Measurements from ENCODE around the gene SYT9.

Gene SYT9

DNA sequence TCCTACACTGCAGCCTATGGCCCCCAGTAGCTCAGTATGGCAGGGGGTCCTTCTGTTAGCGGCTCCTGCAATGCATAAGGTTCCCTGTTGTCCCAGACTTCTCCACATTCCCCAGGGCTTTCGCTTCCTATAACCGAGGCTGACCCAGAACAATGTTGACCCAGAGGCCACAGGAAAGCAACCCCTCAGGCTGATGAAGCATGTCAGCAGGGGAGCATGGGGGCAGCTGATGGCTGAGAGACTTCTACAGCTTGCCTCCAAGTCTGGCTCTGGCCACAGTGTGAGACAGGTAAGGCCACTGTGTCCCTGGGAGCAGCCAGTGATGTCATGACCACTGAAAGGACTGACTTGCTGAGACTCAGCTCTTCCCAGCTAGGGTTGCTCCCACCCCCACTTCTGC, 249.5 kb downstream of the SYT9 start:
- Histone ChIP-seq H3K4me3 (ENCODE audit: low read depth in 1 of 2, low read length in 1 of 2) (no peak overlapping the region), H3K27ac (no peak overlapping the region), H3K4me1 (ENCODE audit: control insufficient read depth in 1 of 2, insufficient read depth in 1 of 2, low read depth in 1 of 2, low read length in 1 of 2) (peaks cover 0 to 14% of the 10 kb centered on the region in 2 experiments), H3K36me3 (no peaks in the 10 kb centered on the region), H3K27me3 (no peaks in the 10 kb centered on the region), H3K9me3 (no peaks in the 10 kb centered on the region)
- TF ChIP-seq CTCF (IDR thresholded peaks at IDR 0.05) = no peak

DNA sequence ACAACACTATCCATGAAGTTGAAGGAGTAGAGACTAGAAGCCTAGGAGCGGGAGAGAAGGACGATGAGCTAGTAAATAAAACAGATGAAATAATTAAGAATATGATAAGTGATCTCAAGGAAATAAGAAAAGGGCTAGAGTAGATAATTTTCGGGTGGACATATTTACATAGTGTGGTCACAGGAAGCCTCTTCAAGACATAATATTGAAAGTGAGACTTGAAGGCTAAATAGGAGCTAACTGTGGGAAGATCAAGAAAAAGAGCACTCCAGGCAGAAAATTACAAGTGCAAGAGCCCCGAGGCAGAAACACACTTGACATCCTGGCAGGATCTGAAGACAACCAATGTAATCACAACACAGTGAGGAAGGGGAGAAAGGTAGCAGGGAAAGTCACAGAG, 250.2 kb downstream of the SYT9 start:
- Histone ChIP-seq H3K9me3 (no peaks in the 10 kb centered on the region), H3K27me3 (no peaks in the 10 kb centered on the region), H3K27ac (no peak overlapping the region), H3K4me1 (ENCODE audit: control insufficient read depth in 1 of 2, insufficient read depth in 1 of 2, low read depth in 1 of 2, low read length in 1 of 2) (peaks cover 0 to 8% of the 10 kb centered on the region in 2 experiments), H3K4me3 (ENCODE audit: low read depth in 1 of 2, low read length in 1 of 2) (no peak overlapping the region), H3K36me3 (no peaks in the 10 kb centered on the region)
- no peak for TF ChIP-seq CTCF (IDR thresholded peaks at IDR 0.05)

DNA sequence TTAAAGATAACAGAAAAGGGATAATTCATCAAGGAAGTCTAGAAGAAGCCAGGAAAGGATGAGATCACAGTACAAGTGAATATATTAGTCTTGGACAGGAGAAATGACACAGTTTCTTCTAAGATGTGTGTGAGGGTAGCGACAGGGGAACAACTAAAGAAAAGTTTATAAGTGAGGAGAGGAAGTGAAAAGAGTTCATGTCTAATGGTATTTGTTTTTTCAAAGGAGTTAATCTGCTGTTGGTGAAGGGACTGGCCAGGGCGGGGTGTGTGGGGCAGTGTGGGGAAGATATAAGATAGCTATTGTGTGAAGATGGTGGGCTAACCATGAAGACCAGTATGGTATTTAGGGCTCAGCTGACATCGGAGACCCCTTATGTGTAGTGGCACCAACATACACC, 254.5 kb downstream of the SYT9 start:
- no peaks in the 10 kb centered on the region for H3K4me1 ChIP-seq (ENCODE audit: control insufficient read depth in 1 of 2, insufficient read depth in 1 of 2, low read depth in 1 of 2, low read length in 1 of 2)
- no peak for TF ChIP-seq CTCF (IDR thresholded peaks at IDR 0.05)
- H3K36me3 ChIP-seq = no peaks in the 10 kb centered on the region
- no peaks in the 10 kb centered on the region for H3K9me3 ChIP-seq
- no peak overlapping the region for H3K4me3 ChIP-seq (ENCODE audit: low read depth in 1 of 2, low read length in 1 of 2)
- no peak overlapping the region for H3K27ac ChIP-seq
- no peaks in the 10 kb centered on the region for H3K27me3 ChIP-seq

GRCh38 chr11:7508087-7508486, 256.4 kb downstream of the SYT9 start:
- TF ChIP-seq CTCF (IDR thresholded peaks at IDR 0.05) = no peak
- Histone ChIP-seq H3K9me3 (no peaks in the 10 kb centered on the region), H3K27me3 (no peaks in the 10 kb centered on the region), H3K27ac (no peak overlapping the region), H3K4me3 (ENCODE audit: low read depth in 1 of 2, low read length in 1 of 2) (no peak overlapping the region), H3K4me1 (ENCODE audit: control insufficient read depth in 1 of 2, insufficient read depth in 1 of 2, low read depth in 1 of 2, low read length in 1 of 2) (peaks cover 11 to 17% of the 10 kb centered on the region in 2 experiments), H3K36me3 (no peaks in the 10 kb centered on the region)

GRCh38 chr11:7509966-7510365, 258.3 kb downstream of the SYT9 start:
- Histone ChIP-seq H3K36me3 (no peaks in the 10 kb centered on the region), H3K27ac (no peak overlapping the region), H3K4me3 (ENCODE audit: low read depth in 1 of 2, low read length in 1 of 2) (no peak overlapping the region), H3K27me3 (peaks cover 10% of the 10 kb centered on the region), H3K9me3 (no peaks in the 10 kb centered on the region), H3K4me1 (ENCODE audit: control insufficient read depth in 1 of 2, insufficient read depth in 1 of 2, low read depth in 1 of 2, low read length in 1 of 2) (peaks cover 20 to 27% of the 10 kb centered on the region in 2 experiments)
- TF ChIP-seq CTCF (IDR thresholded peaks at IDR 0.05) = no peak

GRCh38 chr11:7511401-7511800, 259.7 kb downstream of the SYT9 start:
- no peak overlapping the region for H3K27ac ChIP-seq
- no peak overlapping the region for H3K4me3 ChIP-seq (ENCODE audit: low read depth in 1 of 2, low read length in 1 of 2)
- no peaks in the 10 kb centered on the region for H3K36me3 ChIP-seq
- no peaks in the 10 kb centered on the region for H3K9me3 ChIP-seq
- peaks cover 20 to 27% of the 10 kb centered on the region in 2 experiments for H3K4me1 ChIP-seq (ENCODE audit: control insufficient read depth in 1 of 2, insufficient read depth in 1 of 2, low read depth in 1 of 2, low read length in 1 of 2)
- no peak for TF ChIP-seq CTCF (IDR thresholded peaks at IDR 0.05)
- H3K27me3 ChIP-seq = peaks cover 25% of the 10 kb centered on the region
